GM12801 (cell line): Measurements from ENCODE around the gene SEMA3A.

Experiments used
- TF ChIP-seq, protein P1 (sequence below): IDR thresholded peaks from one replicate; pipeline ENCODE4 v1.5.1; 2011; ENCODE audit warnings: control low read depth; ENCODE audit not compliant: insufficient read length; ENCODE audit errors: extremely low read depth

The SEMA3A gene

DNA sequence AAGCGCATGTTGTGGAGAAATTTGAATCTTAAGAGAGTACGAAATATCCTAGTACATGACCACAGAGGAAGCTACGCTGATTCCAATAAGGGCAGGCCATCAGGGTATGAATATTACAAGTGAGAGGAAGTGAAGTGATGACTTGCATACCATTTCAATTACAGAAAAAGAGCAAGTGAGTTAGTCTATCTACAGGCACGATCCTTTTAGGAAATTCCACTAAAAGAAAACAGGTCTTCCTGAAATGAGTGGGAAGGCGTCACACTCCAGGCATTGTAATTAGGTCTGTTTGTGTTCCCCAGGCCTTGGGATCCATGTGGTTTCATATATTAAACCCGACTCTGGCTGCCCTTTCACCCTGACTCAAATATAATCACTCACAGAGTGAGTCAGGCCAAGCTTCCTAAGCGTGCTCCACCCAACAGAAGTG, 152.5 kb downstream of the SEMA3A start:
- TF ChIP-seq, protein P1, sequence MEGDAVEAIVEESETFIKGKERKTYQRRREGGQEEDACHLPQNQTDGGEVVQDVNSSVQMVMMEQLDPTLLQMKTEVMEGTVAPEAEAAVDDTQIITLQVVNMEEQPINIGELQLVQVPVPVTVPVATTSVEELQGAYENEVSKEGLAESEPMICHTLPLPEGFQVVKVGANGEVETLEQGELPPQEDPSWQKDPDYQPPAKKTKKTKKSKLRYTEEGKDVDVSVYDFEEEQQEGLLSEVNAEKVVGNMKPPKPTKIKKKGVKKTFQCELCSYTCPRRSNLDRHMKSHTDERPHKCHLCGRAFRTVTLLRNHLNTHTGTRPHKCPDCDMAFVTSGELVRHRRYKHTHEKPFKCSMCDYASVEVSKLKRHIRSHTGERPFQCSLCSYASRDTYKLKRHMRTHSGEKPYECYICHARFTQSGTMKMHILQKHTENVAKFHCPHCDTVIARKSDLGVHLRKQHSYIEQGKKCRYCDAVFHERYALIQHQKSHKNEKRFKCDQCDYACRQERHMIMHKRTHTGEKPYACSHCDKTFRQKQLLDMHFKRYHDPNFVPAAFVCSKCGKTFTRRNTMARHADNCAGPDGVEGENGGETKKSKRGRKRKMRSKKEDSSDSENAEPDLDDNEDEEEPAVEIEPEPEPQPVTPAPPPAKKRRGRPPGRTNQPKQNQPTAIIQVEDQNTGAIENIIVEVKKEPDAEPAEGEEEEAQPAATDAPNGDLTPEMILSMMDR, result no peak

DNA sequence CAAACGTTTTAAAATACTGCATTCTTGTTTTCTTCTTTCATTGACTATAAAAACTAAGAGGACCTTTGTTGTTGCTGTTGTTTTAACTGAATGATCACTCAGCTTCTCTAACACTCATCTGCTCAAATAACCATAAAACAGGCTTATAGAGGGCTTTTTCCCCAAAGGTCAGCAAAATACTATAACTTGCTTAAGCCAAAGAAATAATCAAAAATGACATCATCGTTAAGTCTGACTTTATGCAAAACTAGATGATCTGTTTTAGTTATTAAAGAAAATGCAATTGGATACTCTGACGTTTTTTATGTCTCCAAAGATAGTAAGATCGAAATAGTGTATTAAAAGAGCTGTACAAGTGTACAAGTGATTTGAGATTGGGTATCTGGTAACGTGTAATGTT, 152.9 kb downstream of the SEMA3A start:
- TF ChIP-seq, protein P1, result no peak

DNA sequence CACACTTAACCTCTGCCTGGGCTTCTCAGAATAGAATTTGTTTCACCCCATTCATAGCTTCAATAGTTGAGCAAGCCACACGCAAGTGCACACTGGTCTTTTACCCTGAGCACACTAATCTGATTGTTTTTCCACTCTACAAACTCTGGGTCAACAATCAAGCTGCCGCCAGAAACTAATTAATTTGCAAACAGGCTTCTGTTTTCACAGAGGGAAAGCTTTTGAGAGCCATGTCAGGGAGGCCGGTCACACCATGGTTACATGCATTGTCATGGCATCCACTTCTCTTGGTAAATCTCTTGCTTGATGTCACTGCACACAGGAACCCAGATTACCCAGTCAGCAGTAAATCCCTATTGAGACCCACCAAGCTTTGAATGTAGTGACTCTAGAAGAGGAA, 154.2 kb downstream of the SEMA3A start:
- TF ChIP-seq, protein P1, result no peak

DNA sequence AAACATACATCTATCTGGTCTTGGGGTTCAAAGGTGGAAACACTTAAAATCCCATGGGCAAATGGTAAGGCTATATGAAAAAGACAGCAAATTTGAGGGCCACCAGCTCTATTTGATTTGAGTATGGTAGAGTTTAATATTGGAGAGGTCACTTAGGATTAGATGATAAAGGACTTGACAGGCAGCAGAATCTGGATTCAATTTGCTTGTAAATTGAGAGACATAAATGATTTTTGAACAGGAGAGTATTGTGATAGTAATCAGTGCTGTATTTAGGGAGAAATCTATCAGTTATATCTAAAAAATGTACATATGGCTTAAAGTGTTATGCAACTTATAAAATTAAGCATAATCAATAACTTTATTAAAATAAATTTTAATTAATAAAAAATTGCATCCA, 155.2 kb downstream of the SEMA3A start:
- TF ChIP-seq, protein P1, result no peak

DNA sequence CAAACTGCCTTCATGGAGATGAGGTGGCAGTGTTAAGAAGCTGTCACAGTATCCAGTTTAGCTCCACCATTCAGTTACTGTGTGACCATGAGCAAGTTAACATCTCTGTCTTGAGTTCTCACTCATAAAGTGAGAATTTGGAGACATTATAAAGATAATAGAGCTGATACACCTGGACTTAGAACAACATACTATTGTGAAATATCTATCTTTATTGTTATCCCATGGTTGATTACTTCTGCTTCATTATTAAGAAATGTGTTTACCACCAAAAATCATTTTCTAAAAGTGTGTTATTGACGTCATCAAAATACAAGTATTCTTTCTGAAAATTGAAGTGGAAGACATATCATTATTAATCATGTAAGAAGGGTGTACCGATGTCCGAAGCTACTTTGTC, 166.9 kb downstream of the SEMA3A start:
- TF ChIP-seq, protein P1, result no peak

DNA sequence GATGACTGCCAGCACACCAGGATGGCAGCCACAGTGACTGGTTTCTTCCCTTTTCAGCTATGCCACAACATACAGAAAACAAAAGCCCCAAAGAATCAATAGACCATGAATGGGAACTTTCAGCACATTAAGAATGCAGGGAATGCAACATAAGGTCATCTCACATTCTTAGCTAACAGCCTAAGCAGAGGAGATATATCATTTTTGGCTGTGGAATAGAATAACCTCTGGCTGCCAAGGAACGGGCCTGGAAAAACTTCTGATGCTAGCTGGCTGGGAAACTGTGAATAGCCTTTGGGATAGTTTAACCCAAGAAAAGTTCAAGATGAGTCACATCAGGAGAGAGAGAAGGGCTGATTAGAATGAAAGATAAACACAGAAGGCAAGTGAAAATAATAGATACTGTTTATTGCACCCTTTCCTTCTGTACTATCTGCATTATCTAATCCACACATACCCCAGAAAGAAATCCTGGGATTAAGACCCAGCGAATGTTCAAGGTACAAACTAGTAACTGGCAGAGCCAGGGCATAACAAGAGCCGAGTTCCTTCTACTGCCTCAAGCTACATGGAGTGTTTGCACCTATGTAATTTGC, 169.2 kb downstream of the SEMA3A start:
- TF ChIP-seq, protein P1, result no peak

DNA sequence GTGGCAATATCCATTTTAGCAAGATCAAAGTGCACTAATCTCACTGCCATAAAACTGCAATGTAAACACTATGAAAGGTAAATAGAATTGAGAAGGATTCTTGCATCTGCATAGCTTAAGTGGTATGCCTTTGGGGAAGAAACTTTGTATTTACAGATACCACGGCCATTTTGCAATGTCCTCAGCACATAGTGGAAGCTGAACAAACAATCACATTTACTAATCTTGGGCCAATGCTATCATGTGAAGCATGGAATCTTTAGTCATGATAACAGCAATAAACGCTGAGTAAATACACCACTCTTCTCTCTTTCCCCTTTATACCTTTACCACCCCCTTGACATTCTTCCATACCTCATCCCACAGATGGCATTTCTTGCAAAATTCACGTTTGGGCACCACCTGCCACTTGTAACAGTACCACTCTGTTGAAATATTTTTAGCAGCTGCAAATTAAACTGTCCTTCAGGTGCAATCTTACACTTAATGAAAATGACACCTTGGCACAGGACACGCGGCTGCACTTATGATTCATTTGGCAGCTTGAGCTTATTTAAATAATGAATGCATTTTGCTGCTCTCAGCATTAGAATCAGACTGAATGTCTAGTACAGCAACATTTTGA, 171.8 kb downstream of the SEMA3A start:
- TF ChIP-seq, protein P1, result no peak
